ENCODE results near the gene COMMD10.
"Not testable (repeated sequence)": the region's sequence is repeated elsewhere in the genome, so short reads cannot be mapped to it uniquely, and the experiment has no call there.

COMMD10 gene

DNA sequence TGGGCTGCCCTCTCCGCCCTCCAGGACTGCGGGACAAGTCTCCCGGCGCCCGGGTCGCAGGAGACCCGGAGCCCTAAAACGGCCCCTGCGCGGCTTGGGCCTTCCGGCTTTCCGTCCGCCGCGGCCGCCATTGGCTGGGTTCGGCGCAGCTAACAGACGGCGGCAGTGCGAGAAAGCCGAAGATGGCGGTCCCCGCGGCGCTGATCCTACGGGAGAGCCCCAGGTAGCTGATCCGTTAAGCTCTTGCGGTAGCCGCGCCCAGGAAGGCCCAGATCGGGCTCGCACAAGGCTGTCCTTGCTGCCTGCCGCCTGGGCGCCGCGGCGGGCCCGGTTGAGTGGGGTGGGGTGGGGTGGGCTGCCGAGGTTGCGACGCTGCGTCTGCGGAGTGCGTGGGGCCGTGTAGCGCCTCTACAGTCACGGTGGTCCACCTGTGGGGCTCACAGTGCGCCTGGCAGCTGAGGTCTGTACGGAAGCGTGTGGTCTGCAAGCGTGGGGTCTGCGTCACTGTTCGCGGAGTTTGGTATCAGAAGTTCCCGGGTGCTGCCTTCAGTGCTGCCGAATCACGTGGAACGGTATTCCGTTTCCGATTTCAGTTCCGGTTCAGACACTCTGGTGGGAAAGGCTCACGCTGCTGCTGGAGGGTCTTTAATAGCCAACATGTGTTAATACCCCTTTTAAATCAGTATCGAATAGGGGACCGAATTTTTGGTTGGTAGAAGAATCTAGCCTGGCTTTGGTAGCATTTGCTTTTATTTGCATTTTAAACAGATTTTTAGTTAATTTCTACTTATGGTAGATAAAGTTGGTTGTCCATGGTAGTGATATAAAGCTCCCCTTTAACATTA is at the start of gene COMMD10:
COMMD10 (plus strand) TSS at position 155 of the 845 bp plus-strand sequence.
- FAIRE-seq = no peak
- peak; percentile 81 for DNase-seq (ENCODE audit: low spot score)

DNA sequence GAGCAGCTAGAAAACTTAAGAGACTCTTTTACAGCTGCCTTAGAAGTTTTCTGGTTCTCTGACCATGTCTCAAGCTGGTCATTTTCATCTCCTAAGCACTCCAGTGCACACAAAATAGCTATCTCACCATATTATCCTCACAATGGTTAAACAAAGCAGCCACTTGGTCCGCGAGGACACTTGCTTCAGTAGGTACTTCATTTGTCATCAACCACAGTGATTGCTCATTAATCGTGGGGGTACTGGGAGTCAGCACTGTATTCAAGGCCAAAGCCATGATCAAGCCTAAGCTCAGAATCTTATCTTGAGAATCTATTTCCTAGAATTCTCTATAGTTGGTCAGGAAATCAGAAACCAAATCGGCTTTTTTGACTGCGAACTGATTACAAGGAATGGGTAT is 49.7 kb upstream of the COMMD10 start:
- DNase-seq (ENCODE audit: low spot score) = peak; percentile 97
- peak; percentile 100 for FAIRE-seq

DNA sequence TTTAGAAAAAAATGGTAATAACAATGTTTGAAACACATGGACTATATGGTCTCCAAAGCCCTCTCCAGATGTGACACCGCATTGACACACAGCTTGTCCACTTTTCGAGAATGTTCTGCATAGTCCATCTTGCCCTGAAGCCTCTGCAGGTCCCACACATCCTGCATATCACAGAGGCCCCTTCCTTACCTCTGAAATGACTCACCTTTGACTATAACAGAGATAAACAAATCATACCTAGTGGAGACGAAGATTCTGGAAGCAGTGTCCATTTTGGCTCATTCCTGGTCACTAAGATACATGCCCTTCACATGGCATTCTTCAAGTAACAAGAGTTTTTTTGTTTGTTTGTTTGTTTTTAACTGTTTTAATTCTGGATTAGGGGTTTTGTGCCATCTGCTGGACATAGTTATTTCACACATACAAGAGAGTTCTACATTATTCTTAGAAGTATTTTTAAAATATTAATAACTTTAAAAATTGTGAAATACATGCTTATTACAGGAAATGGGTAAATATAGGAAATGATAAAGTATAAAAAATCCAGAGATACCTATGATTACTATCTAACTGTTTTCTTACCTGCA is 47.5 kb upstream of the COMMD10 start:
- FAIRE-seq = peak; percentile 70
- peak; percentile 20 for DNase-seq (ENCODE audit: low spot score)

DNA sequence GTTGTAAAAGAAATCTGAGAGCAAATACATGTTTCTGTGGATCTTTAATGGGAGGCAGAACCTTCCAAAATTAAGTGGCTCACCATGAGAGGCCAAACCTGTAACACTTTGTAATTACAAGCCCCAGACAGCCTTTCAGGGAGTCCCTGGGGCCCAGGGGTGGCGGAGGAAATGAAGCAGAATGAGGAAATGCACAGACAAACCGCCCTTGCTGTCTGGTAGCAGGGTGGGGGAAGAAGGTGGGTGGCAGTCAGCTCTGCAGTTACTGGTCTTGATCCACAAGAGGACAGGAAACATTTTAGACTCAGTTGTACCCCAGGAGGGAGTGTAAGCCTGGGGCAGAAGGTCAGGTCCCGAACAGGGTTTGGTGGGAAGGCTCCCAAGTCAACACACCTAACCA is 46.0 kb upstream of the COMMD10 start:
- FAIRE-seq (no peak), DNase-seq (ENCODE audit: low spot score) (no peak)

DNA sequence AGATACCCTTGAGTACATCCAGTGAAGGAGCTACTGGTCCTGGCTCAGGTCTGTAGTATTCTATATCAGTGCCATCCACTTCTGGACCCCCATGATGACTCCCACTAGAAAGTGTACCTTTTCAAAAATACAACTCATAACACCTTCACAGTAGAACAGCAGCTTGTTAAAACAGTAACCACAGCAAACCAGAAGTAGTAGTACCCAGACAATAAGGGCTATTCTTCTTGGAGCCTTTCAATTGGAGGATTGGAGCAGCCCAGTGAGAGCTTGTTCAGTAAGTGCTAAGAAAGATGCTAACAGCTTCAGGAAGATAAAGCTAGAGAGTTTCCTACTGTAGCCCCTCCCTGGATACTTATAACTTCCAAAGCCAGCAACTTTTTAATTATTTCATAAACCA is 42.5 kb upstream of the COMMD10 start:
- FAIRE-seq = no peak

DNA sequence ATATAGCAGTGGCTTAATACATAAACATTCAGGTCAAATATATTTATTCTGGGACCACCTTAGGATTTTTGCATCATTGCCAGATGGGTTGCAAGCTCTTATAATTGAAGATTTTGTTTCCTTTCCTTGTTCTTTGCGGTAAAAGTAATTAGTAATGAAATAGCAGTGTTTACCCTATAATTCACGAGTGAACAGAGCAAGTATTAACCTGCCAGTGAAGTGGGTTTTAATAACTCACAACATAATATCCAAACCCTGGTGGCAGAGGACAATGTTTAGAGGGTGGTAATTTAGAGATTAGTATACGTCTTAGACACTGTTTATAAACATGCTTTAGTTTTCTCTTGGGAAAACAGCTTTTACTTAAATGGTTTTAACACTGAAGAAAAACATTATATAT is 40.8 kb upstream of the COMMD10 start:
- FAIRE-seq (no peak), DNase-seq (ENCODE audit: low spot score) (no peak)

More for the DNA sequence above, 42.5 kb upstream of the COMMD10 start:
- DNase-seq (ENCODE audit: low spot score) = no peak

DNA sequence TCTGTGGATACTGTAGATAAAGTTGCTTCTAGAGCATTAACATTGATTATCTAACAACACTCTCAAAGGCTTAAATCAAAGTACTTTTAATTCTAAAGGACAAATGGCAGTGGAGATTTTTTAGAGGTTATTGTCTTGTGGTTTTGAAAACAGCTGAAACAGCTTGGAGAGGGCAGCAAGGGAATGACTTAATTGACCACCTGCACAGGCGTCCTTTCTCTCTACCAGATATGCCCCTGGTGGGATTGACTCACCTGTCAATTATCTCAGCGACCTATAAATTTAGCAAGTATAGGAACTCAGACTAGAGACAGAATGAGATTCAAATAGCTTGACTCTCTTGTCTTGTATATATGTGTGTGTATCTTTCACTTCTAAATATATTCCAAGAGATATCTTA is 39.0 kb upstream of the COMMD10 start:
- FAIRE-seq = no peak
- no peak for DNase-seq (ENCODE audit: low spot score)

DNA sequence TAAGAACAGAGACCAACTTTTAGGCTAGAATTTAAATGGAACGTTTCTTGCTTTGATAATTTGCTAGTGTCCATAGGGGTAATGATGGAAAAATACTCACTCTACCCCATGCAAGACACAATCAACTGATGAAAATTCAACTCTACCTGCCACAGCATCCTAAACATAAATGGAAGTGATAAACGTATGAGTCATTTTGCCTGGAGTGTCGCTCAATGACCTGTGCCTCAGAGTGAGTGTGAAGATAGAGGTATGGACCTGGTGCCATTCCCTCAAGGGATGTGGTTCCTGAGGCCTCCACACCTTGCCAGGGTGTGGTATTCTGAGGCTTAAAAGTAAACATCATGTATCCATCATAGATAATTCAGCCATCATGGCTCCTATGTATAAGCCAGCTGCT is 38.6 kb upstream of the COMMD10 start:
- FAIRE-seq (no peak), DNase-seq (ENCODE audit: low spot score) (no peak)

DNA sequence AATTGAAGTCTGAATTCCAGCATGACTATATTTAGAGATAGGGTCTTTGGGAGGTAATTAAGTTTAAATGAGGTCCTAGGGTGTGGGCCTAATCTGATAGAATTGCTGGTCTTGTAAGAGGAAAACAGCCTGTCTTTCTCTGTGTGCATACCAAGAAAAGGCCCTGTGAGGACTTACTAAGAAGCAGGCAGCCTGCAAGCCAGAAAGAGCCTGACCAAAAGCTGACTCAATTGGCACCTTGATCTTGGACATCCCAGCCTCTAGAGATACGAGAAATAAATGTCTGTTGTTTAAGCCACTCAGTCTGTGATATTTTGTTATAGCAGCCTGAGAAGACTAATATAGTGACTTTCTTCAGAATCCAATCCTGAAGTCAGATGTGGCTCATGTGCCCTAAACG is 38.0 kb upstream of the COMMD10 start:
- DNase-seq (ENCODE audit: low spot score) (no peak), FAIRE-seq (no peak)

DNA sequence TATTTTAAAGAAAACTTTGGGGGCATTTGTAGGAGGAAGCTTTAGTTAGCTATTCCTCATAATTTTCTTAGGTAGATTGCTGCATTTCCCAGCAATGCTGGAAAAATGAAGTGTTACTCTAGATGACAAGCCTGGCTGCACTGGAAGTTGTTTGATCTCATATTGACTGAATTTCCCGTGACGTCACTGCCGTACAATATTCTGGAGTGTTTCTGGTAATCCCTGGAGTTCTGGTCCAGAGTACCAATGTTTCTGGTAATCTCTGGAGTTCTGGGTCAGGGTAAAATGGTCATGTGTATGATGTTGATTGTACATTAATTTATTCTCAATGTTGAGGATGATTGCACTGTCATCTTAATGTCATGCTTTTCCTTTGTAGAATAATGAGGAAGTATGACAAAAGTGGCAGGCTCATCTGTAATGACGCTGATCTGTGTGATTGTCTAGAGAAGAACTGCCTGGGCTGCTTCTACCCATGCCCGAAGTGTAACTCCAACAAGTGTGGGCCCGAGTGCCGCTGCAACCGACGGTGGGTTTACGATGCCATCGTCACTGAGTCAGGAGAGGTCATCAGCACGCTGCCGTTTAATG is 26.4 kb upstream of the COMMD10 start:
- no peak for DNase-seq (ENCODE audit: low spot score)
- FAIRE-seq = no peak

DNA sequence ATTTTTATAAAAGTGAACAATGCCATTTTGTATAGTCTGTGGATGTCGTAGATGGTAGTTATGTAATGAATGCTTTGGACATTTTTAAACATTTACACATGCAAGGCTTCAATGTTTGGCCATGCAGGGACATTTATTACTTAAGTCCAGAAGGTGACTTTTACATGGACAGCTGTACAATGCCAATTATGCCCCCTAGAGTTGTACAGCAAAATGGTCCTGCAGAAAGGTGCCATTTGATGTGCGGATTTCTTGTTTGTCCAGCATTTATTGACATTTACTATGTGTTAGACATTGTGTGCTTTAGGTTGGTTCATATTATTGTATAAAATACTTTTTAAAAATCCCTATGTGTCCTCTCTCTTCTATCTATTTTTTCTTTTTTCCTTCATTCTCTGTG is 22.5 kb upstream of the COMMD10 start:
- DNase-seq (ENCODE audit: low spot score) (no peak), FAIRE-seq (no peak)

DNA sequence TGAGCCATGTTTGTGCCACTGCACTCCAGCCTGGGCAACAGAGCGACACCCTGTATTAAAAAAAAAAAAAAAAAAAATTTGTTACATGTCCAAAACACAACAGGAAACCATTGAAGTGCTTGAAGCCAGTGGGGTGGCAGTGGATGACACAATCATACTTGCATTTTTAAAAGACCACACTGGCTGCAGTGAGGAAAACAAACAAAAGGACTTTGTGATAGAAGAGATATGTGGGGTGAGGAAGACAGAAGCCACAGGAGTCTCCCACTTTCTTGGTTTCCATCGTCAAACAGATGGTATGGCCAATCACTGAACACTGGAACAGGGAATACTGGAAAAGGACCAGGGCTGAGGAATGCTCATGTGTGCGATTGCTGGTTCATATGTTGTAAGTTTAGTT is 20.9 kb upstream of the COMMD10 start:
- no peak for FAIRE-seq
- DNase-seq (ENCODE audit: low spot score) = no peak

DNA sequence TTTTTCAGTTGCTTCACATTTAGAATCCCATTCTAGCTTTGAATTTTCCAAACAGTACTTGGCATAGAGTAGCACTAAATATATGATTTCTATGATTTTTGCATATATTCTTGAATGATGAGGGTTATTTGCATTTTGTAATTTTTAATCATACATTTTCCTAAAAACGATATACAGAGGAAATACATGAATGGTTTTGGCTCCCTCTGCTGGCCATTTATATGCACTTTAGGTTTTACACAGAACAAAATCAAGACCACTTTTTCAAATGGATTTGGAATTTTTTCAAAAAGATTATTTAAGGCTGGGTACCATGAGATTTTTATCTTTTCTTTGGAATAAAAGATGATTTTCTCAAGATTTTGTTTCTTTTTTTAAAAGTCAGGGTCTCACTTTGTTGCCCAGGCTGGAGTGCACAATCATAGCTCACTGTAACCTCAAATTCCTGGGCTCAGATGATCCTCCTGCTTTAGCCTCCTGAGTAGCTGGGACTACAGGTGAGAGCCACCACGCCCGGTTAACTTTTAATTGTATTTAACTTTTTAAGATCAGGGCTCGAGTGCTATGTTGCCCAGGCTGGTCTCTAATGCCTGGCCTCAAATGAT is 16.7 kb upstream of the COMMD10 start:
- FAIRE-seq (peak; percentile 88), DNase-seq (ENCODE audit: low spot score) (peak; percentile 40)

DNA sequence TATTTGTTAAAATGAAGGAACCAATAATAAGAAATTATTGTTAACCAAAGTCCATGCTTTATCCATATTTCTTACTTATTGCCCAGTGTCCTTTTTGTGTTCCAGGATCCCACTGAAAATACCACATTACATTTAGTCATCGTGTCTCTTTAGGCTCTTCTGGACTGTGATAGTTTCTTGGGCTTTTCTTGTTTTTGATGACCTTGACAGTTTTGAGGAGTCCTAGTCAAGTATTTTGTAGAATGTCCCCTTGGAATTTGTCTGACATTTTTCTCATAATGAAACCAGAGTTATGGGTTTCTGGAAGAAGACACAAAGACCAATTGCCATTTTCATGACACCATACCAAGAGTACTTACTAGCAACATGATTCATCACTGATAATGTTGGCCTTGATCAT is 13.6 kb upstream of the COMMD10 start:
- no peak for DNase-seq (ENCODE audit: low spot score)
- FAIRE-seq = no peak

DNA sequence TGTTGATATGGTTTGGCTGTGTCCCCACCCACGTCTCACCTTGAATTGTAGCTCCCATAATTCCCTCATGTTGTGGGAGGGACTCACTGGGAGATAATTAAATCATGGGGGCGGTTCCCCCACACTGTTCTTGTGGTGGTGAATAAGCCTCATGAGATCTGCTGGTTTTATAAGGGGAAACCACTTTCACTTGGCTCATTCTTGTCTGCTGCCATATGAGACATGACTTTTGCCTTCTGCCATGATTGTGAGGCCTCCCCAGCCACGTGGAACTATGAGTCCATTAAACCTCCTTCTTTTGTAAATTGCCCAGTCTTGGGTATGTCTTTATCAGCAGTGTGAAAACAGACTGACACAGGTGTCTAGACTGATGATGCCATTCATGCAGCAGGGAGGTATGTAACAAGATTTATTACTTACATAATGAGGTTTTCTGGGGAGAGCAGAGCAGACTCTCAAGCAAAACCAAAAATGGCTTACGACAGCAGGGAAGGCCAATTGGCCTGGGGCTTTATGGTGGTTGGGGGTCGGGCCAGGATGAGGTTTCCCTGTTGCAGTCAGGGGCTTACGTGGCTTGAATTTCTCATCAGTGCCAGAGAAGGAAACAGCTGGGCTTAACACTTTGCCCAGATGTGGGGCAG is 9.5 kb upstream of the COMMD10 start:
- no peak for DNase-seq (ENCODE audit: low spot score)
- no peak for FAIRE-seq

DNA sequence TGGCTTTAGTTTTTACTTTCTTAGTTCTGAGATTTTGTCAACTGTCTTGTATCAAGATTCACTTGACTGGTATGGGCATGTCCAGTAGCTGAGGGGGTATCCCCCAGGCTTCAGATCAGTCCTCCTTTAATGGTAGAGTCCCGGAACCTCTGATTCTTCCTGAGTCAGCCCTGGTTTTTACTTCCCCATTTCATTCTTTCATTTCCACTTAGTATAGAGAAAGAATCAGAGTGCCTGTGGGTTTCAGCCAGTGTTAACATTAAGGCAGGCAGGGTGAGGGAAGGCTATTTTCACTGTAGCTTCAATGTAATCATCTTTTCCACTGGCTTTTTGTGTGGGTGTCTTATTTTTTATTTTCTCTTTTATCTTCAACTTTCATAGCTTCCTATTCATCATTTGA is 8.3 kb upstream of the COMMD10 start:
- FAIRE-seq = no peak
- no peak for DNase-seq (ENCODE audit: low spot score)

DNA sequence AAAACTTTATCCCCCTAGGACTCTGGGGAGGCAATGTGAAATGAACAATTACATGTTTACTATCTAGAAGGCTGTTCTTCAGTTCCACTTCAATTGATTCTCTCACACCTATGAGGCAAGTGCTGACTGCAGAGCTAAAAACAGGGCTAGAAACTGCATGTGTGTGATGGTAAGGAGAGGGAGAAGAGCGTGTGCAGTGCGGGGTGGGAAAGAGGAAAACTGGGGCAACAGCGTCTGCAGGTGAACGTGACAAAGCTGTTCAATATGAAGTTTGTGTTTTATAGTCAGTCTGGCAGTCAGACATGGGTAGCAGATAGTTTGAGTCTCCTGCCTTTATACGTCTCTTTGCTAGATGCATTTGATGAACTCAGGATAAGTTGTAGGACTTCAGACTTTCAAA is 6.6 kb upstream of the COMMD10 start:
- FAIRE-seq (no peak), DNase-seq (ENCODE audit: low spot score) (no peak)

DNA sequence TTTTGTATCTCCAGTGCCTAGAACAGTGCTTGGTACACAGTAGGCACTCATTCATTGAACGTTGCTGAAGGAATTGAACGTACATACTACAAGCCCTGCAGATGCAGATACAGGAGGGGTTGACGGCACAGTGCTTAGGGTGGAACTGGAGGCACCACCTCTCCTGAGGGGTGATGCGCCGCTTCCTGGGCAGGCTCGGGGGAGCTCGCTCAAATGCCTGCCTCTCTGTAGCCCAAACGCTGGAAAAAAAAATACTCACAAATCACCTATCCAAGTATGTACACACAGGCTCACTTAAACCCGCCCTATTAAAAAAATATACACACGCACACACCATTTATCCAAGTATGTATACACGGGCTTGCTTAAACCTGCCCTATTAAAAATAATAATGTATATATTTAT is 536 bp upstream of the COMMD10 start:
- FAIRE-seq (no peak), DNase-seq (ENCODE audit: low spot score) (no peak)

DNA sequence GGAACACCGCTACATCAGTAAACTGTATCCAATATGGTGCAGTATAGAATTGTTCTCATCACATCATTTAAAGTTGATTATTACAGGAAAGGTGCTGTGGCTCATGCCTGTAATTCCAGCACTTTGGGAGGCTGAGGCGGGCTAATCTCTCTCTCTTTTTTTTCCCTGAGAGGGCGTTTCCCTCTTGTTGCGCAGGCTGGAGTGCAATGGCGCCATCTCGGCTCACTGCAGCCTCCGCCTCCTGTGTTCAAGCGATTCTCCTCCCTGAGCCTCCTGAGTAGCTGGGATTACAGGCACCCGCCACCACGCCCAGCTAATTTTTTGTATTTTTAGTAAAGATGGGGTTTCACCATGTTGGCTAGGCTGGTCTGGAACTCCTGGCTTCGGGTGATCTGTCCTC is 1.5 kb downstream of the COMMD10 start:
- FAIRE-seq; DNase-seq (ENCODE audit: low spot score): not testable (repeated sequence)

DNA sequence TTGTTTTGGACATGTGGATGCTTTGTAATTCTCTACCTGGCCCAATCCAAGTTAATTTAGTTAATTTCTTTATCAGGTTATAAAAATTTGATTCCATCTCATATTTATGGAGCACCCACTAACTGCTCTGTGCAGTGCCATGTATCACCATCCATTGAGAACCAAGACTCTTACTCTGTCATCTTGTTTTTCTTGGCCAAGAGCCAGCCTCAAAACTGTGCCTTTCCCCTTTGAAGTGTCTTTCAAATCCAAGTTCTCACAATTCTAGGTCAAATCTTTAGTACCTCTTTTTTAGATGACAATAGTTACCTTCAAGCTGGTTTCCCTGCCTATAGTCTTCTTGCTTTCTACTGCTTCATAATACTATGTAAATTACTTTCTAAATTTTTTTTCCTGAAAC is 3.2 kb downstream of the COMMD10 start:
- DNase-seq (ENCODE audit: low spot score) = no peak
- FAIRE-seq = no peak

DNA sequence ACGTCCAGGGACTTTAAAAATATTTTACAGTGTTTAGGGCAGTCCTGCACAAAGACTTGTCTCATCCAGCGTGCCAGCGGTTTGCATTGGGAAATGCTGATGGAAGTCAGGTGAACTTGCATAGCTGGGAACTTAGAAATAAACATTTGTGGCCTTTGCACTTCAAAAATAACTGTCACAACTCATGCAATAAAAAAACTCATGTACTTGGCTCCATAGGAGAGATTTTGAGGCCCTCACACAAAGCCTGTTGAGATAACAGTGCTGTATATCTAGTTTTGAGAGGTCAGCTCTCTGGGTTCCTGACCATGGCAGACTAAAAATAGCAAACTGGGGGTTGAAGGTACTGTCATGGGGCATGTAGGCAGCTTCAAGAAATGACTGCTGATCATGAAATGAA is 5.5 kb downstream of the COMMD10 start:
- FAIRE-seq = no peak

DNA sequence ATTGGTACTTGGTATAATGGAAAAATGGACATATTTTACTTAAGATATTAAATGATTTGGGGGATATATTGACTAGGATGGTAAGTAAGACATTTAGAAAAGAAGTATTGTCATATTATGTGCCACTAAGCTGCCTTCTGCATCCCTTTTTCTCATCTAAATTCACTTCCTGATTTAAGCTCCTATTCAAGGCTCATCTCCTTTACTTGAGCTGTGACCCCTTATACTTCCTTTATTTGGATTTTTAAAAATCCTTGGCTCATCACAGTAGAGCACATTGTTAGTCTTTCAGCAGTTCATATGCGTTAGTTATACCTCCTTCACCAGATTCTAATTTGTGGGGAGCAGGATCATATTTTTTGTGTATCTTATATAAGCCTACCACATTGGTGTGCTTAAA is 6.6 kb downstream of the COMMD10 start:
- no peak for DNase-seq (ENCODE audit: low spot score)
- no peak for FAIRE-seq

More for the DNA sequence above, 5.5 kb downstream of the COMMD10 start:
- DNase-seq (ENCODE audit: low spot score) = no peak
